ENCODE measurements around the gene STEEP1.

DNA sequence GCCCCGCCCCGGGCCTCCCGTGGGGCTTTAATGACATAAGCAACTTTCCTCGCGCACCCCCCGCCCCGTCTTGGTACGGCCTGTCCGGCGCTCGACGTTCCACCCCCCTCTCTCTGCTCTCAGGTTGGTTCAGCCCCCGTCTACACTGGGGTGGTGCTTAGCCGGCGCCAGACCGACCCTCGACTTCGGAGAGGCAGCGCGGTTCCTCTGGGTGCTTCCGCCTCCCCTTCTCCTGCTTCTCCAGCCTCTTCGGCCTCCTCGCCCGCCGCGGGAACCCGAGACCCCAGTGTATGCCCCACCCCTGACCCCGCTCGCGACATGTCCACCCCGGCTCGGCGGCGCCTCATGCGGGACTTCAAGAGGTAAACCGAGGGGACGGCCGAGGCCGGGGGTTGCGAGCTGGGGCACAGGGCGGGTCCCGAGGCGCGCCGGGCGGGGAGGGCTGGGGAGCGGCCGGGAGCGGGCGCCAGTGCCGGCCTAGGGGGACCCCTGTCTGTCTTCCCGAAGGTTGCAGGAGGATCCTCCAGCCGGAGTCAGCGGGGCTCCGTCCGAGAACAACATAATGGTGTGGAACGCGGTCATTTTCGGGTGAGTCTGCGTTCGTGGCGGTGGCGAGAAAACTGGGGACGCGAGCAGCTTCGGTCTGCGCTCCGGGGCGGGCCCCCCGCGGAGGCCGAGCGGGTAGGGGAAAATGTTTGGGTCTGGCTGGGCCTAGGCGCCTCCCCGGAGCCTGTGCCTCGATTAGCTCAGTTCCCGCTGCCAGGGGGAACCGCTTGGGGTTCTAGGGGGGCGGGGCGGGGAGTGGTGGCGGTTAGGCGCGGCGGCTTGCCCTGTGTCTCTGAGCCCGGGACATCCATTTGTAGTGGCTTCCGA, 9.4 kb upstream of the STEEP1 start, which contains the start of gene UBE2A:
- TF ChIP-seq, protein P1, sequence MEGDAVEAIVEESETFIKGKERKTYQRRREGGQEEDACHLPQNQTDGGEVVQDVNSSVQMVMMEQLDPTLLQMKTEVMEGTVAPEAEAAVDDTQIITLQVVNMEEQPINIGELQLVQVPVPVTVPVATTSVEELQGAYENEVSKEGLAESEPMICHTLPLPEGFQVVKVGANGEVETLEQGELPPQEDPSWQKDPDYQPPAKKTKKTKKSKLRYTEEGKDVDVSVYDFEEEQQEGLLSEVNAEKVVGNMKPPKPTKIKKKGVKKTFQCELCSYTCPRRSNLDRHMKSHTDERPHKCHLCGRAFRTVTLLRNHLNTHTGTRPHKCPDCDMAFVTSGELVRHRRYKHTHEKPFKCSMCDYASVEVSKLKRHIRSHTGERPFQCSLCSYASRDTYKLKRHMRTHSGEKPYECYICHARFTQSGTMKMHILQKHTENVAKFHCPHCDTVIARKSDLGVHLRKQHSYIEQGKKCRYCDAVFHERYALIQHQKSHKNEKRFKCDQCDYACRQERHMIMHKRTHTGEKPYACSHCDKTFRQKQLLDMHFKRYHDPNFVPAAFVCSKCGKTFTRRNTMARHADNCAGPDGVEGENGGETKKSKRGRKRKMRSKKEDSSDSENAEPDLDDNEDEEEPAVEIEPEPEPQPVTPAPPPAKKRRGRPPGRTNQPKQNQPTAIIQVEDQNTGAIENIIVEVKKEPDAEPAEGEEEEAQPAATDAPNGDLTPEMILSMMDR (IDR thresholded peaks at IDR 0.05): peak; percentile 7 to 58 (median 39)
- TF ChIP-seq EP300 (IDR thresholded peaks at IDR 0.05) (peak in 1 of 2 donors; percentile 85), POLR2A (IDR thresholded peaks at IDR 0.05) (peak; percentile 34 to 72)
